HUES6 (cell line): ENCODE results near the gene SELPLG.

ENCODE experiments used
- H3K27ac ChIP-seq: 2 replicates; pipeline ENCODE4 v1.7.0; 2013; ENCODE audit warnings: low read depth, mild to moderate bottlenecking, low read length, inconsistent platforms
- H3K27me3 ChIP-seq: 2 replicates; pipeline ENCODE4 v1.6.1; 2013; ENCODE audit warnings: low read length; ENCODE audit not compliant: control insufficient read depth, insufficient read depth
- H3K36me3 ChIP-seq: 2 replicates; pipeline ENCODE4 v1.6.1; 2013; ENCODE audit warnings: low read length; ENCODE audit not compliant: control insufficient read depth, insufficient read depth
- H3K4me1 ChIP-seq: 2 replicates; pipeline ENCODE4 v1.6.1; 2013; ENCODE audit warnings: low read length; ENCODE audit not compliant: control insufficient read depth, insufficient read depth
- H3K4me3 ChIP-seq: 2 replicates; pipeline ENCODE4 v1.5.1; 2013; ENCODE audit warnings: low read depth, low read length
- H3K9ac ChIP-seq: one replicate; pipeline ENCODE4 v1.6.1; 2013; ENCODE audit warnings: mild to moderate bottlenecking, low read length
- H3K9me3 ChIP-seq: 2 replicates; pipeline ENCODE4 v1.6.1; 2013; ENCODE audit warnings: low read depth, low read length; ENCODE audit not compliant: control insufficient read depth, insufficient read depth

Gene SELPLG

DNA sequence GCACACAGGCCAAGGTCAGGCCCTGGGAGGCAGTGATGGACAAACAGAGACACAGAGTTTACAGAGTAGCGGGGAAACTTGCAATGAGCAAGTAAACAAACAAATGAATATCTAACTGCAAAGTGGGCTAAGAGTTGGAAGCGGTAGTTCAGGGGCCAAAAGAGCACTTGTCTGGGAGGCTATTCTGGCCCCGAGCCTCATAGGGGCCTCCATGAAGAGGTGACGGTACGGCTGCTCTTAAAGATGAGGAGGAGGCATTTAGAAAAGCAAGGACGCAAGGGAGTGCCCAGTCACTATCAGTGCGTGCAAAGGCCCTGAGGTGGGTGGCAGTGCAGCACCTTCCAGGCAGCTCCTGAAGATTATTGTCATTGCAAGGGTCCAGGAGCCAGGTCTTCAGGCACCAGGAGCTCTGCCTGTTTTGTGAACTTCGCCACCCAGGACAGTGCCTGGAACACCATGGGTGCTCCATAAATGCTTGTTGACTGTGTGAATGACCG, 31.4 kb downstream of the SELPLG start:
- Histone ChIP-seq H3K4me1 (peaks cover 6% of the 10 kb centered on the region; the same call in 1 of the 2 replicates), H3K36me3 (no peaks in the 10 kb centered on the region), H3K27me3 (no peaks in the 10 kb centered on the region), H3K27ac (no peak overlapping the region), H3K4me3 (no peak overlapping the region), H3K9me3 (no peaks in the 10 kb centered on the region), H3K9ac (no peak overlapping the region)

DNA sequence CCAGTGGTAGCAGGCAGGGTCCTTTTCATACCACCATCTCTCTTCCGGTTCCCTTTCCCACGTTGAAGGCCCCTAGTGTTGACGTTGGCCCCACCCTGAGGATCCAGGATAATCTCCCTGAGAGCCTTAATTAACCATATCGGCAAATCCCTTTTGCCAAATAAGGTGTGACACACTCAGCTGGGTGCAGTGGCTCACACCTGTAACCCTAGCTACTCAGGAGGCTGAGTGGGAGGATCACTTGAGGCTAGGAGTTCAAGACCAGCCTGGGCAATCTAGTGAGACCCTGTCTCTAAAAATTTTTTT, 33.0 kb downstream of the SELPLG start:
- no peak overlapping the region for H3K4me3 ChIP-seq
- H3K9me3 ChIP-seq, result no peaks in the 10 kb centered on the region
- peaks cover 11% of the 10 kb centered on the region; the same call in 1 of the 2 replicates for H3K4me1 ChIP-seq
- H3K36me3 ChIP-seq, result no peaks in the 10 kb centered on the region
- no peak overlapping the region for H3K9ac ChIP-seq
- no peak overlapping the region for H3K27ac ChIP-seq
- no peaks in the 10 kb centered on the region for H3K27me3 ChIP-seq

- peaks cover 11% of the 10 kb centered on the region; the same call in 1 of the 2 replicates for H3K4me1 ChIP-seq
- H3K27ac ChIP-seq, result no peak overlapping the region
- no peaks in the 10 kb centered on the region for H3K36me3 ChIP-seq
Measured at GRCh38 chr12:108599948-108600701, 33.6 kb downstream of the SELPLG start.

GRCh38 chr12:108599541-108599940, 34.2 kb downstream of the SELPLG start:
- peaks cover 10% of the 10 kb centered on the region; the same call in 1 of the 2 replicates for H3K4me1 ChIP-seq
- no peaks in the 10 kb centered on the region for H3K36me3 ChIP-seq
- no peak overlapping the region for H3K9ac ChIP-seq
- H3K27me3 ChIP-seq, result no peaks in the 10 kb centered on the region
- H3K27ac ChIP-seq, result no peak overlapping the region
- no peaks in the 10 kb centered on the region for H3K9me3 ChIP-seq
- H3K4me3 ChIP-seq, result no peak overlapping the region

More at GRCh38 chr12:108599948-108600701, 33.6 kb downstream of the SELPLG start:
- H3K4me3 ChIP-seq, result no peak overlapping the region
- H3K9ac ChIP-seq, result no peak overlapping the region
- H3K27me3 ChIP-seq, result no peaks in the 10 kb centered on the region
- no peaks in the 10 kb centered on the region for H3K9me3 ChIP-seq

GRCh38 chr12:108598553-108599250, 35.0 kb downstream of the SELPLG start:
- Histone ChIP-seq H3K9me3 (no peaks in the 10 kb centered on the region), H3K27me3 (no peaks in the 10 kb centered on the region), H3K27ac (no peak overlapping the region), H3K4me3 (no peak overlapping the region), H3K36me3 (no peaks in the 10 kb centered on the region), H3K4me1 (peaks cover 10% of the 10 kb centered on the region; the same call in 1 of the 2 replicates), H3K9ac (no peak overlapping the region)

- no peak within 1 kb of the TSS; the same call in 1 of the 2 replicates for H3K4me3 ChIP-seq
- no peak within 1 kb of the TSS for H3K9ac ChIP-seq
- no peaks in the 10 kb centered on the region for H3K9me3 ChIP-seq
- no peaks in the 10 kb centered on the region for H3K27me3 ChIP-seq
- no peaks in the 10 kb centered on the region for H3K36me3 ChIP-seq
- H3K4me1 ChIP-seq, result peaks cover 13% of the 10 kb centered on the region; the same call in 1 of the 2 replicates
- H3K27ac ChIP-seq, result no peak within 1 kb of the TSS
Measured at GRCh38 chr12:108597559-108598471, 35.9 kb downstream of the SELPLG start, which contains the start of gene TMEM119. Gene TMEM119 (minus strand): TSS chr12:108598084. CDS start chr12:108592383, 5,701 bp downstream.

GRCh38 chr12:108596854-108597558, 36.7 kb downstream of the SELPLG start:
- no peaks in the 10 kb centered on the region for H3K36me3 ChIP-seq
- no peak overlapping the region for H3K27ac ChIP-seq
- no peaks in the 10 kb centered on the region for H3K27me3 ChIP-seq
- H3K9me3 ChIP-seq, result no peaks in the 10 kb centered on the region
- no peak overlapping the region for H3K9ac ChIP-seq
- no peak overlapping the region; the same call in 1 of the 2 replicates for H3K4me3 ChIP-seq
- peaks cover 13% of the 10 kb centered on the region; the same call in 1 of the 2 replicates for H3K4me1 ChIP-seq

GRCh38 chr12:108595711-108596647, 37.7 kb downstream of the SELPLG start:
- H3K9ac ChIP-seq, result no peak overlapping the region
- no peaks in the 10 kb centered on the region for H3K36me3 ChIP-seq
- H3K4me3 ChIP-seq, result no peak overlapping the region
- no peaks in the 10 kb centered on the region for H3K9me3 ChIP-seq
- H3K27me3 ChIP-seq, result no peaks in the 10 kb centered on the region
- H3K4me1 ChIP-seq, result peaks cover 13% of the 10 kb centered on the region; the same call in 1 of the 2 replicates
- H3K27ac ChIP-seq, result no peak overlapping the region

DNA sequence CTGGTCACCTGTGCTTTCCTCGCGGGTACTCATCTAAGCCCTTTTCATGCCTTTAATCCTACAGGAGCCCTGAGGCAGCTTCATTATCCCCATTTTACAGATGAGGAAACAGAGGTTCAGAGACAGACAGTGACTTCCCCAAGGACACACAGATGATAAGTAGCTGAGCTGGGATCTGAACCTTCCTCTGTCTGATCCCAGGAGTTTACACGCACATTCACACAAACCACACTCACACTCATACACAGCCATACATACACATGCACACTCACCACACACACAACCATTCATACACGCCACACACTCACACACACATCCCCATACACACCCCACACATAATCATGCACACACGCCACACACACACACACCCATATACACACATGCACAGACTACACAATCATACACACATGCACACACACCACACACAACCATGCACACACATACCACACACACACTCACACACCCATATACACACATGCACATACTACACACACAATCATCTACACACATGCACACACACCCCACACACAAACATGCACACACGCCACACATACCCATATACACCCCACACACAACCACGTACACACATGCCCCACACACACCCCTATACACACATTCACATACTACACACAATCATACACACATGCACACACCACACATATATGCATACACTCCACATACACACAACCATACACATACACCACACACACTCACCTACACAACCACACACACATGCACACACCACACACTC, 38.6 kb downstream of the SELPLG start:
- H3K27me3 ChIP-seq, result no peaks in the 10 kb centered on the region
- H3K36me3 ChIP-seq, result no peaks in the 10 kb centered on the region
- H3K9me3 ChIP-seq, result no peaks in the 10 kb centered on the region
- no peak overlapping the region for H3K4me3 ChIP-seq
- H3K27ac ChIP-seq, result no peak overlapping the region
- H3K9ac ChIP-seq, result no peak overlapping the region
- H3K4me1 ChIP-seq, result peaks cover 13% of the 10 kb centered on the region; the same call in 1 of the 2 replicates
